Colonic mucosa (tissue), 4 donors: ENCODE results near the gene VEPH1. TPM values are rescaled to one million over a fixed set of nuclear protein-coding genes. Genes with fewer than 3 reads are reported as not detected.
"Not testable (repeated sequence)": the region's sequence is repeated elsewhere in the genome, so short reads cannot be mapped to it uniquely, and the experiment has no call there.

ENCODE experiments used
- DNase-seq: peaks from one replicate; pipeline ENCODE4 v3.0.0-alpha.2; 2020
- H3K27ac ChIP-seq: fragments of 200-600 bp; one replicate; pipeline ENCODE4 v1.8.0; 2021
- H3K27me3 ChIP-seq: fragments of 200-600 bp; one replicate; pipeline ENCODE4 v1.8.0; 2021
- H3K36me3 ChIP-seq: fragments of 200-600 bp; one replicate; pipeline ENCODE4 v1.8.0; 2021
- H3K4me1 ChIP-seq: fragments of 200-600 bp; one replicate; pipeline ENCODE4 v1.8.0; 2021; ENCODE audit warnings: mild to moderate bottlenecking
- H3K4me3 ChIP-seq: fragments of 200-600 bp; one replicate; pipeline ENCODE4 v1.8.0; 2021
- H3K9ac ChIP-seq, 2 donors: one replicate each; pipeline ENCODE4 v1.7.0; 2013; ENCODE audit warnings: control low read depth in 2 of 2, low read depth in 2 of 2, low read length in 2 of 2
- H3K9me3 ChIP-seq: fragments of 200-600 bp; one replicate; pipeline ENCODE4 v1.8.0; 2021
- intact Hi-C: fragments of 100-400 bp; cut with DNase I; formaldehyde crosslinking; loops from one replicate; pipeline ENCODE4 v1.14.1; 2022
- total RNA-seq, 2 donors: library from RNA; stranded (reverse); fragmentation: NEBNext Ultra II Directional in 1 of 2; extraction: Animal tissue kit (Norgen Biotek cat#: 25700) in 1 of 2; gene quantifications; one replicate each; pipeline ENCODE4 v1.2.1, GENCODE V29; 2021
- TF ChIP-seq, protein P1 (sequence below): fragments of 200-600 bp; IDR thresholded peaks from one replicate; pipeline ENCODE4 v1.8.0; 2022; ENCODE audit warnings: antibody characterized with exemption, mild to moderate bottlenecking
- donor health status: healthy.
- donor health status: DM: no; HTN: no; CAD: no.
- donor health status: DM: no; HTN: no; CAD: no.

The VEPH1 gene
- total RNA-seq, 2 donors from 2014 or later: 1.3 to 2.7 TPM

DNA sequence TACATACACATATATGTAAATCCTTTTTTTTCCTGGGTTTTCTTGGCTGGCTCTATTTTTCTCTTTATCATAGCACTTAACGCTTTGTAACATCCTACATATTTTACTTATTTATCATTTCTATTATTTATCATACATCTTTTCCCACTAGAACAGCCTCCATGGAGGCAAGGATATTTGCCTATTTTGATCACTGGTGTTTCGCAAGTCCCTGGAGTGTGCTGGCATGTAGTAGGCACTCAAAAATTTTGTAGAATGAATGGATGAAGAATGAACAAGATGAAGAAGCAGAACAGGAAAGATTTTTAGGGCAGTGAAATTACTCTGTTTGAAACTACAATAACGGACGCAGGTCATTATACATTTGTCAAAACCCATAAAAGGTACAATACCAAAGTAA lies 149.6 kb downstream of the VEPH1 start:
- H3K27ac ChIP-seq: no peak overlapping the region
- intact Hi-C loops: no loop called here
- no peaks in the 10 kb centered on the region for H3K36me3 ChIP-seq
- H3K9ac ChIP-seq: no peak overlapping the region
- TF ChIP-seq, protein P1, sequence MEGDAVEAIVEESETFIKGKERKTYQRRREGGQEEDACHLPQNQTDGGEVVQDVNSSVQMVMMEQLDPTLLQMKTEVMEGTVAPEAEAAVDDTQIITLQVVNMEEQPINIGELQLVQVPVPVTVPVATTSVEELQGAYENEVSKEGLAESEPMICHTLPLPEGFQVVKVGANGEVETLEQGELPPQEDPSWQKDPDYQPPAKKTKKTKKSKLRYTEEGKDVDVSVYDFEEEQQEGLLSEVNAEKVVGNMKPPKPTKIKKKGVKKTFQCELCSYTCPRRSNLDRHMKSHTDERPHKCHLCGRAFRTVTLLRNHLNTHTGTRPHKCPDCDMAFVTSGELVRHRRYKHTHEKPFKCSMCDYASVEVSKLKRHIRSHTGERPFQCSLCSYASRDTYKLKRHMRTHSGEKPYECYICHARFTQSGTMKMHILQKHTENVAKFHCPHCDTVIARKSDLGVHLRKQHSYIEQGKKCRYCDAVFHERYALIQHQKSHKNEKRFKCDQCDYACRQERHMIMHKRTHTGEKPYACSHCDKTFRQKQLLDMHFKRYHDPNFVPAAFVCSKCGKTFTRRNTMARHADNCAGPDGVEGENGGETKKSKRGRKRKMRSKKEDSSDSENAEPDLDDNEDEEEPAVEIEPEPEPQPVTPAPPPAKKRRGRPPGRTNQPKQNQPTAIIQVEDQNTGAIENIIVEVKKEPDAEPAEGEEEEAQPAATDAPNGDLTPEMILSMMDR: no peak
- H3K27me3 ChIP-seq: no peaks in the 10 kb centered on the region
- no peaks in the 10 kb centered on the region for H3K9me3 ChIP-seq
- no peaks in the 10 kb centered on the region for H3K4me1 ChIP-seq
- no peak overlapping the region for H3K4me3 ChIP-seq
- DNase-seq: no peak

DNA sequence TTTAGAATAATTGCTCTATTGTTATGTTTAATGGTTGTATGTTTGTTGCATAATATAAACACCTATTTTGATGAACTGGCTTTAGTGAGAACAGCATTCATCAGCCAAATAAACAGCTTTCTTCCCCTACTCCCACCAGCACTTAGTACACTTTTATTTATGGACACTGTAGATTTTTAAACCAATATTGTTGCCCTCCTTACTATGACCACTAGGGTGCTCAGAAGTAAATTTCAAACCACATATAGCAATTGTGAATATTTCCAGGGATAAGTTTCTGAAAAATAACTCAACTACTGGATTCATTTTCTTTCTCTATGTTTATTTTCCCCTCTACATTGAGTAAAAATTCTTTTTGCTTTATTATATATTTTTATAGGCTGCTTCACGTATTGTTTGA lies 151.2 kb downstream of the VEPH1 start:
- intact Hi-C loops: no loop called here

DNA sequence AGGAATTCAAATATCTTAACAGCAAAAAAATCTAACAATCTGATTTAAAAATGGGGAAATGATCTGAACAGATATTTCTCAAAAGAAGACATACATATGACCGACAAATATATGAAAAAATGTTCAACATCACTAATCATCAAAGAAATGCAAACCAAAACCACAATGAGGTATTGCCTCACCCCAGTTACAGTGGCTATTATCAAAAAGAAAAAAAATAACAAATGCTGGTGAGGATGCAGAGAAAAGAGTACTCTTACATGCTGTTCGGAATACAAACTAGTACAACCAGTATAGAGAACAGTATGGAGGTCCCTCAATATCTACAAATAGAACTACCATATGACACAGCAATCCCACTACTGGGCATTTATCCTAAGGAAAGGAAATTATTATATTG lies 152.6 kb downstream of the VEPH1 start:
- H3K36me3 ChIP-seq, H3K27ac ChIP-seq, H3K4me1 ChIP-seq, intact Hi-C loops, H3K9me3 ChIP-seq, H3K4me3 ChIP-seq, DNase-seq, H3K27me3 ChIP-seq, H3K9ac ChIP-seq: not testable (repeated sequence)

More for the DNA sequence above, 151.2 kb downstream of the VEPH1 start:
- TF ChIP-seq, protein P1: no peak
- Histone ChIP-seq H3K27me3 (no peaks in the 10 kb centered on the region), H3K27ac (no peak overlapping the region), H3K36me3 (no peaks in the 10 kb centered on the region), H3K4me3 (no peak overlapping the region), H3K4me1 (no peaks in the 10 kb centered on the region), H3K9me3 (no peaks in the 10 kb centered on the region), H3K9ac (no peak overlapping the region)
- no peak for DNase-seq

DNA sequence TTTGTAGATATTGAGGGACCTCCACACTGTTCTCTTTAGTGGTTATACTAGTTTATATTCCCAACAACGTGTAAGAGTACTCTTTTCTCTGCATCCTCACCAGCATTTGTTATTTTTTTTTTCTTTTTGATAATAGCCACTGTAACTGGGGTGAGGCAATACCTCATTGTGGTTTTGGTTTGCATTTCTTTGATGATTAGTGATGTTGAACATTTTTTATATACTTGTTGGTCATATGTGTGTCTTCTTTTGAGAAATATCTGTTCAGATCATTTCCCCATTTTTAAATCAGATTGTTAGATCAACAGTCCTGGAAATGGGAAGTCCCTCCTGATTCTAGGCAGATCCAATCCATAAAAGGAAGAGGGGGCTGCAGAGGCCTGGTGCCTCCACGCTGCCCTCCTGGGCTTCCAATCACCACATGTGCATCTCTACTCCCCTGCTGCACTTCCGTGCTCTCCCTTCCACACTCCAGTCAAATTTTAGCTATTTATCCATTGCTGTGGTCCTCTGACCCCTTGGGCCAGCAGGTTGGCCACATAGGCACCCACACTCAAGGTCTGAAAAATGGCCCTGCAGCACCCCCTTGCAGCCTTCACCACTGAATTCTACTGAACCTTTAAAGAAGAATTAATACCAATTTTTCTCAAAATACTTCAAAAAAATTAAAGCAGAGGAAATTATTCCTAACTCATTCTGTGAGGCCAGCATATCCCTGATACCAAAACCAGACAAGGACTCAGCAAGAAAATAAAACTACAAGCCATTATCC lies 154.7 kb downstream of the VEPH1 start:
- intact Hi-C loops: not testable (repeated sequence)

DNA sequence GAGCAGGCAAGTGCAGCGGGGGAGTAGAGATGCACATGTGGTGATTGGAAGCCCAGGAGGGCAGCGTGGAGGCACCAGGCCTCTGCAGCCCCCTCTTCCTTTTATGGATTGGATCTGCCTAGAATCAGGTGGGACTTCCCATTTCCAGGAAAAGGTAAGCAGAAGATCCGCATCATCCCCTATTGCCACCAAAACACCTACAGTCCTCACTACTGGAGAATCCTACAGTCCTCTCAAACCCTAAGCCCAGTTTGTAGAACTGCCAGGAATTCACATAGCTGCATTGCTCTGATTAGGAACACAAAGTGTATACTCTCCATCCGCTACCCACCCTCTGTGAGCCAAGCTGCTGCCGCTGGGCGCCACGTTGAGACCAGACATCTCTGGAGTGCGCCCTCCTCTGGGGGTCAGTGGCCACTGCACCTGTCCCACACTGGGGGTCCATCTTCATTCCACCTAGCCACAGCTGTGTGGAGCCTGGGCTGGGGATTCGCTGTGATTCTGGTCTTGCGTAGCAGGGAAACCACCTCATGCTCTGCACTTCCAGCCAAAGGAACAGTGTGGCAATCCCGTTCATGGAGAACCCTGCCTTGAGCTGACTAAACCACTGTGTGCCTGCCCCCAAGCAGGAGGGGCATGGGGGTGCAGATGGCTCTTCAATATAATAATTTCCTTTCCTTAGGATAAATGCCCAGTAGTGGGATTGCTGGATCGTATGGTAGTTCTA lies 155.5 kb downstream of the VEPH1 start:
- no peak for DNase-seq
- Histone ChIP-seq H3K27ac (no peak overlapping the region), H3K9me3 (no peaks in the 10 kb centered on the region), H3K36me3 (no peaks in the 10 kb centered on the region), H3K4me3 (no peak overlapping the region), H3K4me1 (no peaks in the 10 kb centered on the region), H3K9ac (no peak overlapping the region), H3K27me3 (no peaks in the 10 kb centered on the region)
- TF ChIP-seq, protein P1: no peak
- intact Hi-C loops: no loop called here

More for the DNA sequence above, 154.7 kb downstream of the VEPH1 start:
- not testable (repeated sequence) for H3K27me3 ChIP-seq, H3K9ac ChIP-seq, DNase-seq, H3K9me3 ChIP-seq, H3K4me1 ChIP-seq, H3K27ac ChIP-seq, H3K36me3 ChIP-seq, H3K4me3 ChIP-seq

DNA sequence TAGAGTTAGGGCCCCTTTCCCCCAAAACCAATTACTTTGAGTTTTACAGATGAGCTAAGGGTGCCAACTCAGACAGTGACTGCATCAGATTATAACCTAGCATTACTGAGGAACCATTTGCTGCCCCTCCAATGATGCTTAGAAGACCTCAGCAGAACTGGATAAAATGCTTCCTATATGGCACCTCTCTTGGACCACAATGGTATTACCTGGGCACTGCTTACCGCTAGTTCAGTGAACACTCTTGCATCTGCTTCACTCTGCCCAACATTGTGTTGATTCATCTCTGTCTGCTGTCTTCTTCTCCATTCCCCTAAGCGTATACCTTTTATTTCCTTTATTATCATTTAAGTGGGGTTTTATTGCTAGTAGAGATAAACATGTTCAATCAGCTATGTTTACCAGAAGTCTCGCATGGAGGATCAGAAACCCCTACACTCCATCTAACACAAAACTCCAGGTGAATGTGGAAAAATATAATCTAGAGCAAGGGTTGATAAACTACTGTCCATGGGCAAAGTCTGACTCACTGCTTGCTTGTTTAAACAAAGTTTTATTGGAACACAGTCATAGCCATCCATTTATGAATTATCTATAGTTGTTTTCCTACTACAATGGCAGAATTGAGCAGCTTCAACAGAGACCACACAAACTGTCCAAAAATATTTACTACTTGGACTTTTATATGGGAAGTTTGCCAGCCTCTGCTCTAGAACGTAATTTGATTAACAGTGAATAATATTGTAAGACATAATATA lies 166.8 kb downstream of the VEPH1 start:
- Histone ChIP-seq H3K4me1 (no peaks in the 10 kb centered on the region), H3K4me3 (no peak overlapping the region), H3K27ac (no peak overlapping the region), H3K9ac (no peak overlapping the region), H3K27me3 (no peaks in the 10 kb centered on the region), H3K9me3 (no peaks in the 10 kb centered on the region), H3K36me3 (no peaks in the 10 kb centered on the region)
- no peak for DNase-seq
- TF ChIP-seq, protein P1: no peak
- intact Hi-C loops: no loop called here
